ENCODE results near the gene FILIP1L. TPM values are rescaled to one million over a fixed set of nuclear protein-coding genes. Genes with fewer than 3 reads are reported as not detected.

Gene FILIP1L
- total RNA-seq, 1 experiment from 2014 or later: 0.07 TPM

- Histone ChIP-seq H3K79me2 (ENCODE audit: insufficient read depth, low read length) (no peaks in the 10 kb centered on the region), H3K4me2 (ENCODE audit: insufficient read depth, insufficient read length, low read length) (no peak overlapping the region), H2AK5ac (ENCODE audit: insufficient read length, low read length) (no peak overlapping the region), H3K56ac (ENCODE audit: insufficient read length, low read depth, low read length) (no peak overlapping the region), H2BK20ac (ENCODE audit: low read depth, low read length, poor library complexity, severe bottlenecking) (no peak overlapping the region), H3K9me3 (ENCODE audit: control insufficient read depth, low read depth, low read length) (no peaks in the 10 kb centered on the region), H3K18ac (ENCODE audit: insufficient read length, low read depth, low read length) (no peak overlapping the region), H2BK5ac (ENCODE audit: insufficient read length, low read length) (no peak overlapping the region), H2AFZ (ENCODE audit: low read length) (no peak overlapping the region), H3K9ac (ENCODE audit: extremely low read depth, insufficient read length, low read length) (no peak overlapping the region), H2BK15ac (ENCODE audit: low read depth, low read length) (no peak overlapping the region), H3K23ac (ENCODE audit: insufficient read length, low read depth, low read length) (no peak overlapping the region), H3K23me2 (ENCODE audit: insufficient read length, low read depth, low read length, poor library complexity, severe bottlenecking) (no peaks in the 10 kb centered on the region), H4K91ac (ENCODE audit: insufficient read length, low read depth, low read length) (no peak overlapping the region), H3K27me3 (ENCODE audit: insufficient read depth, low read length) (no peaks in the 10 kb centered on the region), H3T11ph (ENCODE audit: low read length) (no peak overlapping the region), H2BK120ac (ENCODE audit: low read depth, low read length, poor library complexity, severe bottlenecking) (no peak overlapping the region), H2BK12ac (ENCODE audit: insufficient read length, low read depth, low read length) (no peak overlapping the region), H3K79me1 (ENCODE audit: insufficient read depth, low read depth, low read length, poor library complexity, severe bottlenecking) (peaks cover 3% of the 10 kb centered on the region), H3K4me1 (ENCODE audit: insufficient read depth, low read length) (peaks cover 4% of the 10 kb centered on the region), H4K5ac (ENCODE audit: insufficient read length, low read depth, low read length) (no peak overlapping the region), H4K8ac (replicated peaks; ENCODE audit: insufficient read length, low read depth, low read length) (no peak overlapping the region), H3K27ac (ENCODE audit: insufficient read length, low read depth, low read length) (no peak overlapping the region), H4K20me1 (ENCODE audit: control insufficient read depth, insufficient read depth, insufficient read length) (no peaks in the 10 kb centered on the region), H3K4ac (ENCODE audit: low read depth, low read length) (no peak overlapping the region), H3K14ac (ENCODE audit: insufficient read depth, low read length) (no peak overlapping the region)
- Mint-ChIP-seq H3K36me3 (ENCODE audit: insufficient read depth in 1 of 3, low read depth in 3 of 3) (no peaks in the 10 kb centered on the region), H3K27ac (no peak overlapping the region), H3K9me3 (no peaks in the 10 kb centered on the region), H3K4me3 (no peak overlapping the region), H3K27me3 (ENCODE audit: low read depth) (no peaks in the 10 kb centered on the region), H3K4me1 (peaks cover 18 to 23% of the 10 kb centered on the region in 2 experiments)
- no peak for DNase-seq
- no peak for TF ChIP-seq CTCF (conservative IDR thresholded peaks at IDR 0.05)
Measured at GRCh38 chr3:100008081-100008698, 106.1 kb downstream of the FILIP1L start.
